SK-N-SH treated with all-trans-retinoic acid at 6 μM for 48 hours (cell line): Measurements from ENCODE around the gene NUP93.

Source experiments
- ATAC-seq: fragments of 200-7000 bp; cut with Tn5 transposase; 3 replicates; pipeline ENCODE4 v1.9.1; 2020; ENCODE audit warnings: mild to moderate bottlenecking, moderate library complexity
- ARNTL ChIP-seq: fragments of 450-650 bp; formaldehyde crosslinking; IDR thresholded peaks from 2 replicates; pipeline ENCODE4 v1.5.0; 2020; ENCODE audit warnings: low read depth, mild to moderate bottlenecking, moderate library complexity, borderline replicate concordance
- BACH2 ChIP-seq: fragments of 250-450 bp; sonication (Bioruptor Pico); IDR thresholded peaks from 2 replicates; pipeline ENCODE4 v1.9.0; 2021; ENCODE audit warnings: mild to moderate bottlenecking, borderline replicate concordance
- CREB5 ChIP-seq: fragments of 250-450 bp; sonication (Bioruptor Pico); IDR thresholded peaks from 2 replicates; pipeline ENCODE4 v1.5.1; 2020; ENCODE audit warnings: low read depth, mild to moderate bottlenecking, moderate library complexity
- CSDC2 ChIP-seq: fragments of 250-450 bp; sonication (Bioruptor Pico); IDR thresholded peaks from 2 replicates; pipeline ENCODE4 v1.5.0; 2020; ENCODE audit warnings: mild to moderate bottlenecking, moderate library complexity
- CSRNP3 ChIP-seq: fragments of 250-450 bp; sonication (Bioruptor Pico); IDR thresholded peaks from 2 replicates; pipeline ENCODE4 v1.5.1; 2021; ENCODE audit warnings: mild to moderate bottlenecking, moderate library complexity
- ESRRG ChIP-seq: fragments of 250-450 bp; sonication (Bioruptor Pico); IDR thresholded peaks from 2 replicates; pipeline ENCODE4 v1.6.1; 2021; ENCODE audit warnings: mild to moderate bottlenecking
- ISL1 ChIP-seq: fragments of 250-450 bp; sonication (Bioruptor Pico); IDR thresholded peaks from 2 replicates; pipeline ENCODE4 v2.1.2; 2022; ENCODE audit warnings: mild to moderate bottlenecking, moderate library complexity
- OSR1 ChIP-seq: fragments of 250-450 bp; sonication (Bioruptor Pico); IDR thresholded peaks from 2 replicates; pipeline ENCODE4 v1.8.0; 2022; ENCODE audit warnings: moderate library complexity, mild to moderate bottlenecking, inconsistent platforms
- POU6F1 ChIP-seq: fragments of 250-450 bp; sonication (Bioruptor Pico); IDR thresholded peaks from 2 replicates; pipeline ENCODE4 v1.8.0; 2021; ENCODE audit warnings: low read depth, mild to moderate bottlenecking, moderate library complexity, borderline replicate concordance
- PPARA ChIP-seq: fragments of 250-450 bp; sonication (Bioruptor Pico); IDR thresholded peaks from 2 replicates; pipeline ENCODE4 v1.5.0; 2020; ENCODE audit warnings: mild to moderate bottlenecking, borderline replicate concordance
- RARB ChIP-seq: fragments of 250-450 bp; sonication (Bioruptor Pico); IDR thresholded peaks from 2 replicates; pipeline ENCODE4 v1.8.0; 2021; ENCODE audit warnings: mild to moderate bottlenecking, moderate library complexity
- SNAI2 ChIP-seq: fragments of 250-450 bp; sonication (Bioruptor Pico); IDR thresholded peaks from 2 replicates; pipeline ENCODE4 v1.5.0; 2020; ENCODE audit warnings: mild to moderate bottlenecking, moderate library complexity
- TOX ChIP-seq: fragments of 250-450 bp; sonication (Bioruptor Pico); IDR thresholded peaks from 2 replicates; pipeline ENCODE4 v1.8.0; 2021; ENCODE audit warnings: mild to moderate bottlenecking, moderate library complexity, borderline replicate concordance
- ZC3H10 ChIP-seq: fragments of 250-450 bp; sonication (Bioruptor Pico); IDR thresholded peaks from 2 replicates; pipeline ENCODE4 v1.5.1; 2021; ENCODE audit warnings: mild to moderate bottlenecking, moderate library complexity
- ZFP3 ChIP-seq: fragments of 250-450 bp; sonication (Bioruptor Pico); IDR thresholded peaks from 2 replicates; pipeline ENCODE4 v1.5.0; 2020; ENCODE audit warnings: mild to moderate bottlenecking, moderate library complexity
- ZFP30 ChIP-seq: fragments of 450-650 bp; formaldehyde crosslinking; IDR thresholded peaks from 2 replicates; pipeline ENCODE4 v1.5.0; 2022; ENCODE audit warnings: mild to moderate bottlenecking, moderate library complexity
- ZNF70 ChIP-seq: fragments of 450-650 bp; formaldehyde crosslinking; IDR thresholded peaks from 2 replicates; pipeline ENCODE4 v1.5.0; 2020; ENCODE audit warnings: mild to moderate bottlenecking, moderate library complexity
- TF ChIP-seq, protein P1 (sequence below): fragments of 250-450 bp; sonication (Bioruptor Pico); IDR thresholded peaks from 2 replicates; pipeline ENCODE4 v1.8.0; 2020; ENCODE audit warnings: mild to moderate bottlenecking, moderate library complexity, borderline replicate concordance

NUP93 gene

DNA sequence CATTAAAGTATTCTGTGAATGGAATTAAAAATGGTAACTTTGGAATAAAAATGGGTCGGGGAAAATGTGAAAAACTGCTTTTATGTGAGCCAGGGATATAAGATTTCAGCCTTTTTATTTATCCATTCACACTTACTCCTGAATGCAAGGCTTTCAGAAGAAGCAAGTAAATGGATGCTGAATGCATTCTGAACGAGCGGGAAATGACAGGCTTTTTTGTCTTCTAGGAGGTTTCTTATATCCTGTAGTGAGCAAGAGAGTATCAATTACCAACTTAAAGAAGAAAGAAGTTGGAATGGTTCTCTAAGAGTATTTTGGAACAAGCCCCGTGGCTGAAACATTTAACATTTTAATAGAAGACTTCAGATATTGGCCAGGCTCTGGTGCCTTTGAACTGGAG is 36.0 kb downstream of the NUP93 start:
- TF ChIP-seq CSDC2 (no peak), OSR1 (CRISPR knock-in tag) (no peak), ZFP30 (CRISPR knock-in tag) (no peak), ESRRG (CRISPR knock-in tag) (no peak), POU6F1 (no peak), RARB (no peak), BACH2 (CRISPR knock-in tag) (no peak), ARNTL (CRISPR knock-in tag) (no peak), PPARA (CRISPR knock-in tag) (no peak), CREB5 (CRISPR knock-in tag) (no peak), SNAI2 (CRISPR knock-in tag) (no peak), CSRNP3 (CRISPR knock-in tag) (no peak), ISL1 (CRISPR knock-in tag) (no peak)
- TF ChIP-seq, protein P1, sequence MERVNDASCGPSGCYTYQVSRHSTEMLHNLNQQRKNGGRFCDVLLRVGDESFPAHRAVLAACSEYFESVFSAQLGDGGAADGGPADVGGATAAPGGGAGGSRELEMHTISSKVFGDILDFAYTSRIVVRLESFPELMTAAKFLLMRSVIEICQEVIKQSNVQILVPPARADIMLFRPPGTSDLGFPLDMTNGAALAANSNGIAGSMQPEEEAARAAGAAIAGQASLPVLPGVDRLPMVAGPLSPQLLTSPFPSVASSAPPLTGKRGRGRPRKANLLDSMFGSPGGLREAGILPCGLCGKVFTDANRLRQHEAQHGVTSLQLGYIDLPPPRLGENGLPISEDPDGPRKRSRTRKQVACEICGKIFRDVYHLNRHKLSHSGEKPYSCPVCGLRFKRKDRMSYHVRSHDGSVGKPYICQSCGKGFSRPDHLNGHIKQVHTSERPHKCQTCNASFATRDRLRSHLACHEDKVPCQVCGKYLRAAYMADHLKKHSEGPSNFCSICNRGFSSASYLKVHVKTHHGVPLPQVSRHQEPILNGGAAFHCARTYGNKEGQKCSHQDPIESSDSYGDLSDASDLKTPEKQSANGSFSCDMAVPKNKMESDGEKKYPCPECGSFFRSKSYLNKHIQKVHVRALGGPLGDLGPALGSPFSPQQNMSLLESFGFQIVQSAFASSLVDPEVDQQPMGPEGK (CRISPR knock-in tag): no peak
- TF ChIP-seq, all 23 proteins: peak for 0
- no peak for ATAC-seq

- no peak for ATAC-seq
- TF ChIP-seq ZNF70 (CRISPR knock-in tag): no peak
- no peak for TF ChIP-seq PPARA (CRISPR knock-in tag)
- no peak for TF ChIP-seq ZC3H10 (CRISPR knock-in tag)
- no peak for TF ChIP-seq SNAI2 (CRISPR knock-in tag)
- no peak for TF ChIP-seq ARNTL (CRISPR knock-in tag)
- no peak for TF ChIP-seq CSRNP3 (CRISPR knock-in tag)
- no peak for TF ChIP-seq CREB5 (CRISPR knock-in tag)
- TF ChIP-seq ZFP3 (CRISPR knock-in tag): no peak
- TF ChIP-seq CSDC2: no peak
- TF ChIP-seq, protein P1 (CRISPR knock-in tag): no peak
- TF ChIP-seq TOX (CRISPR knock-in tag): no peak
- no peak for TF ChIP-seq POU6F1
- TF ChIP-seq OSR1 (CRISPR knock-in tag): no peak
- TF ChIP-seq, all 23 proteins: peak for 0
Observed at GRCh38 chr16:56767024-56767423, 37.1 kb downstream of the NUP93 start.
